Measurements from ENCODE around the gene ESR2. TPM values are rescaled to one million over a fixed set of nuclear protein-coding genes. Genes with fewer than 3 reads are reported as not detected.
"Not testable (repeated sequence)": the region's sequence is repeated elsewhere in the genome, so short reads cannot be mapped to it uniquely, and the experiment has no call there.

The ESR2 gene
- total RNA-seq, 1 experiment from 2014 or later, result 0.29 TPM

- H3K4me1 ChIP-seq (replicated peaks), result no peaks in the 10 kb centered on the region
- no peak overlapping the region for H3K27ac ChIP-seq
- H3K27me3 ChIP-seq (replicated peaks), result no peaks in the 10 kb centered on the region
- H3K4me3 ChIP-seq, result no peak overlapping the region
- no peak for DNase-seq (ENCODE audit: low read depth in 1 of 2, low spot score in 2 of 2)
- H3K36me3 ChIP-seq, result peaks cover 13% of the 10 kb centered on the region; the same call in 1 of the 2 replicates
- H3K9me3 ChIP-seq (replicated peaks), result no peaks in the 10 kb centered on the region
These were observed 68.9 kb downstream of the ESR2 start for GRCh38 chr14:64225151-64225757.

GRCh38 chr14:64221391-64222003 is 72.7 kb downstream of the ESR2 start:
- Histone ChIP-seq H3K36me3 (peaks cover 16% of the 10 kb centered on the region), H3K27ac (no peak overlapping the region), H3K4me1 (replicated peaks) (no peaks in the 10 kb centered on the region), H3K4me3 (no peak overlapping the region), H3K9me3 (replicated peaks) (no peaks in the 10 kb centered on the region), H3K27me3 (replicated peaks) (no peaks in the 10 kb centered on the region)
- DNase-seq (ENCODE audit: low read depth in 1 of 2, low spot score in 2 of 2), result no peak

- no peak overlapping the region for H3K27ac ChIP-seq
- DNase-seq (ENCODE audit: low read depth in 1 of 2, low spot score in 2 of 2), result no peak
- H3K4me1 ChIP-seq (replicated peaks), result no peaks in the 10 kb centered on the region
These were observed 73.7 kb downstream of the ESR2 start for GRCh38 chr14:64220466-64220865.

GRCh38 chr14:64220056-64220455 is 74.1 kb downstream of the ESR2 start:
- Histone ChIP-seq H3K9me3 (replicated peaks) (no peaks in the 10 kb centered on the region), H3K4me1 (replicated peaks) (no peaks in the 10 kb centered on the region), H3K27ac (no peak overlapping the region), H3K36me3 (peaks cover 16% of the 10 kb centered on the region), H3K4me3 (no peak overlapping the region), H3K27me3 (replicated peaks) (no peaks in the 10 kb centered on the region)
- DNase-seq (ENCODE audit: low read depth in 1 of 2, low spot score in 2 of 2), result no peak

More at GRCh38 chr14:64220466-64220865, 73.7 kb downstream of the ESR2 start:
- Histone ChIP-seq H3K4me3 (no peak overlapping the region), H3K9me3 (replicated peaks) (no peaks in the 10 kb centered on the region), H3K36me3 (peaks cover 16% of the 10 kb centered on the region), H3K27me3 (replicated peaks) (no peaks in the 10 kb centered on the region)

GRCh38 chr14:64218344-64219240 is 75.6 kb downstream of the ESR2 start:
- Histone ChIP-seq H3K27me3 (replicated peaks) (no peaks in the 10 kb centered on the region), H3K27ac (no peak overlapping the region), H3K4me1 (replicated peaks) (no peaks in the 10 kb centered on the region), H3K4me3 (no peak overlapping the region), H3K36me3 (peaks cover 17% of the 10 kb centered on the region), H3K9me3 (replicated peaks) (no peaks in the 10 kb centered on the region)
- DNase-seq (ENCODE audit: low read depth in 1 of 2, low spot score in 2 of 2), result no peak

- no peaks in the 10 kb centered on the region for H3K9me3 ChIP-seq (replicated peaks)
- H3K27me3 ChIP-seq (replicated peaks), result no peaks in the 10 kb centered on the region
- peaks cover 21% of the 10 kb centered on the region for H3K36me3 ChIP-seq
- H3K27ac ChIP-seq, result no peak overlapping the region
- H3K4me1 ChIP-seq (replicated peaks), result no peaks in the 10 kb centered on the region
- H3K4me3 ChIP-seq, result no peak overlapping the region
- no peak for DNase-seq (ENCODE audit: low read depth in 1 of 2, low spot score in 2 of 2)
These were observed 76.3 kb downstream of the ESR2 start for GRCh38 chr14:64217834-64218233.

- H3K27me3 ChIP-seq (replicated peaks), result no peaks in the 10 kb centered on the region
- no peak for DNase-seq (ENCODE audit: low read depth in 1 of 2, low spot score in 2 of 2)
- no peaks in the 10 kb centered on the region for H3K4me1 ChIP-seq (replicated peaks)
- no peaks in the 10 kb centered on the region for H3K9me3 ChIP-seq (replicated peaks)
- peaks cover 24% of the 10 kb centered on the region for H3K36me3 ChIP-seq
- H3K27ac ChIP-seq, result no peak overlapping the region
- H3K4me3 ChIP-seq, result no peak overlapping the region
These were observed 76.9 kb downstream of the ESR2 start for GRCh38 chr14:64217308-64217707.

- H3K4me1 ChIP-seq (replicated peaks), result no peaks in the 10 kb centered on the region
- no peak overlapping the region for H3K27ac ChIP-seq
- peaks cover 18% of the 10 kb centered on the region for H3K36me3 ChIP-seq
- no peaks in the 10 kb centered on the region for H3K9me3 ChIP-seq (replicated peaks)
- no peak overlapping the region for H3K4me3 ChIP-seq
- no peak for DNase-seq (ENCODE audit: low read depth in 1 of 2, low spot score in 2 of 2)
- H3K27me3 ChIP-seq (replicated peaks), result no peaks in the 10 kb centered on the region
These were observed 78.2 kb downstream of the ESR2 start for GRCh38 chr14:64215978-64216377.

GRCh38 chr14:64215274-64215673 is 78.9 kb downstream of the ESR2 start:
- no peak for DNase-seq (ENCODE audit: low read depth in 1 of 2, low spot score in 2 of 2)
- Histone ChIP-seq H3K4me3 (no peak overlapping the region), H3K27ac (no peak overlapping the region), H3K36me3 (peaks cover 18% of the 10 kb centered on the region), H3K4me1 (replicated peaks) (no peaks in the 10 kb centered on the region), H3K27me3 (replicated peaks) (no peaks in the 10 kb centered on the region), H3K9me3 (replicated peaks) (no peaks in the 10 kb centered on the region)

- Histone ChIP-seq H3K4me1 (replicated peaks) (no peaks in the 10 kb centered on the region), H3K4me3 (no peak overlapping the region), H3K27ac (no peak overlapping the region), H3K27me3 (replicated peaks) (no peaks in the 10 kb centered on the region), H3K36me3 (peaks cover 21% of the 10 kb centered on the region), H3K9me3 (replicated peaks) (no peaks in the 10 kb centered on the region)
- no peak for DNase-seq (ENCODE audit: low read depth in 1 of 2, low spot score in 2 of 2)
These were observed 80.2 kb downstream of the ESR2 start for GRCh38 chr14:64213853-64214570.

GRCh38 chr14:64213086-64213485 is 81.1 kb downstream of the ESR2 start:
- no peak overlapping the region for H3K27ac ChIP-seq

GRCh38 chr14:64212666-64213065 is 81.5 kb downstream of the ESR2 start:
- DNase-seq (ENCODE audit: low read depth in 1 of 2, low spot score in 2 of 2), result no peak
- Histone ChIP-seq H3K36me3 (peaks cover 21% of the 10 kb centered on the region), H3K27ac (no peak overlapping the region), H3K4me1 (replicated peaks) (no peaks in the 10 kb centered on the region), H3K27me3 (replicated peaks) (no peaks in the 10 kb centered on the region), H3K4me3 (no peak overlapping the region), H3K9me3 (replicated peaks) (no peaks in the 10 kb centered on the region)

More at GRCh38 chr14:64213086-64213485, 81.1 kb downstream of the ESR2 start:
- H3K9me3 ChIP-seq (replicated peaks), result no peaks in the 10 kb centered on the region
- DNase-seq (ENCODE audit: low read depth in 1 of 2, low spot score in 2 of 2), result no peak
- H3K36me3 ChIP-seq, result peaks cover 21% of the 10 kb centered on the region
- no peaks in the 10 kb centered on the region for H3K4me1 ChIP-seq (replicated peaks)
- no peak overlapping the region for H3K4me3 ChIP-seq
- no peaks in the 10 kb centered on the region for H3K27me3 ChIP-seq (replicated peaks)

GRCh38 chr14:64210912-64211311 is 83.3 kb downstream of the ESR2 start:
- H3K36me3 ChIP-seq, result peaks cover 21% of the 10 kb centered on the region
- not testable (repeated sequence) for H3K9me3 ChIP-seq (replicated peaks); H3K27me3 ChIP-seq (replicated peaks); H3K27ac ChIP-seq; H3K4me3 ChIP-seq; DNase-seq (ENCODE audit: low read depth in 1 of 2, low spot score in 2 of 2); H3K4me1 ChIP-seq (replicated peaks)
